Measurements from ENCODE around the gene KANSL1. TPM values are rescaled to one million over a fixed set of nuclear protein-coding genes. Genes with fewer than 3 reads are reported as not detected.

Gene KANSL1
- total and polyA plus RNA-seq, 2 of the 4 experiments (the other 2 are of a cell fraction) = 19.1 to 49.6 TPM

- Histone ChIP-seq H3K4me1 (ENCODE audit: control insufficient read depth, insufficient read depth, low read length) (no peaks in the 10 kb centered on the region), H2AFZ (replicated peaks; ENCODE audit: low read length, poor library complexity) (no peak overlapping the region), H2AK5ac (ENCODE audit: low read depth, low read length) (no peak overlapping the region), H3K18ac (ENCODE audit: low read depth, low read length) (no peak overlapping the region), H3K23ac (ENCODE audit: low read depth, low read length) (no peak overlapping the region), H2BK20ac (ENCODE audit: low read depth, low read length) (no peak overlapping the region), H3K9me3 (ENCODE audit: control insufficient read depth, insufficient read depth, low read length) (no peaks in the 10 kb centered on the region), H4K20me1 (ENCODE audit: insufficient read depth, low read length) (no peaks in the 10 kb centered on the region; the same call in 1 of the 2 replicates), H2BK120ac (ENCODE audit: low read depth, low read length) (no peak overlapping the region), H2BK15ac (ENCODE audit: low read depth, low read length) (no peak overlapping the region), H4K5ac (ENCODE audit: low read depth, low read length) (no peak overlapping the region), H3K14ac (replicated peaks; ENCODE audit: low read depth, low read length) (no peak overlapping the region), H4K91ac (ENCODE audit: insufficient read depth, low read depth, low read length) (no peak overlapping the region), H3K27me3 (ENCODE audit: control insufficient read depth, insufficient read depth, low read length) (no peaks in the 10 kb centered on the region), H3K9me1 (ENCODE audit: insufficient read depth, low read length) (peaks cover 11% of the 10 kb centered on the region; the same call in 1 of the 2 replicates), H3K27ac (ENCODE audit: insufficient read depth, low read length) (no peak overlapping the region), H3K4me3 (ENCODE audit: insufficient read depth, low read depth, low read length) (no peak overlapping the region), H2BK5ac (ENCODE audit: low read depth, low read length, poor library complexity, severe bottlenecking) (no peak overlapping the region), H3K4ac (ENCODE audit: low read depth, low read length) (no peak overlapping the region), H3K9ac (ENCODE audit: low read depth, low read length) (no peak overlapping the region), H3K4me2 (ENCODE audit: low read depth, low read length) (no peak overlapping the region), H4K8ac (ENCODE audit: low read depth in 2 of 2, low read length in 2 of 2) (no peak overlapping the region), H3K56ac (ENCODE audit: extremely low read depth, insufficient read depth, low read length) (no peak overlapping the region), H2AK9ac (replicated peaks; ENCODE audit: low read depth, low read length, poor library complexity) (no peak overlapping the region), H3K79me1 (ENCODE audit: low read depth in 1 of 2, low read length in 2 of 2) (peaks cover 22 to 30% of the 10 kb centered on the region in 2 experiments), H3K36me3 (ENCODE audit: control insufficient read depth, insufficient read depth, low read length) (peaks cover 64% of the 10 kb centered on the region)
- DNase-seq (no peak), ATAC-seq (ENCODE audit: low read depth) (no peak)
- no TSS peak for BruUV-seq (replicated peaks)
- in situ Hi-C loops (cut with MboI; ENCODE audit: low sequenced_read_pairs) = no loop called here
- TF ChIP-seq USF2 (IDR thresholded peaks at IDR 0.05; ENCODE audit: low read depth, low read length) = no peak
- no peak for TF ChIP-seq ELK1 (IDR thresholded peaks at IDR 0.05; ENCODE audit: borderline replicate concordance, low read depth, low read length)
- no peak for TF ChIP-seq NFE2L2 (IDR thresholded peaks at IDR 0.05; ENCODE audit: low read depth, low read length)
- TF ChIP-seq RFX5 (IDR thresholded peaks at IDR 0.05; ENCODE audit: low read depth, low read length) = no peak
- TF ChIP-seq MAZ (IDR thresholded peaks at IDR 0.05; ENCODE audit: borderline replicate concordance, low read depth, low read length) = no peak
- no peak for TF ChIP-seq CTCF (conservative IDR thresholded peaks at IDR 0.05; ENCODE audit: low read depth, low read length)
- TF ChIP-seq SMC3 (IDR thresholded peaks at IDR 0.05; ENCODE audit: low read depth, low read length) = no peak
- TF ChIP-seq POLR2A (IDR thresholded peaks at IDR 0.05; ENCODE audit: low read depth, low read length) = no peak
- TF ChIP-seq MXI1 (IDR thresholded peaks at IDR 0.05; ENCODE audit: borderline replicate concordance, low read depth, low read length) = no peak
- TF ChIP-seq RAD21 (IDR thresholded peaks at IDR 0.05; ENCODE audit: low read length) = no peak
- ChIA-PET CTCF (no interaction called here), POLR2A (ENCODE audit: unreplicated experiment) (no interaction called here)
- dilution Hi-C loops (cut with HindIII; ENCODE audit: low sequenced_read_pairs, unreplicated experiment) = no loop called here
- WGBS, 2 experiments (ENCODE audit: extremely low coverage in 2 of 2, insufficient read length in 1 of 2) = 100% methylated on average over 1 of the region's 6 CpGs; no CpG with 5 or more reads in 1 of the 2 experiments
- intact Hi-C loops (cut with micrococcal nuclease) = no loop called here
Measured at GRCh38 chr17:46036491-46036890, 156.7 kb downstream of the KANSL1 start.

All from IMR-90 (cell line).